Measurements from ENCODE around the gene LMO2.

LMO2 gene

GRCh38 chr11:33819278-33820035 lies 72.4 kb downstream of the LMO2 start:
- no peak for TF ChIP-seq ZNF274 (IDR thresholded peaks at IDR 0.05; ENCODE audit: low read depth, low read length)
- no peak overlapping the region for H3K4me3 ChIP-seq (ENCODE audit: low read length)

All from GM08714 (cell line).